ENCODE measurements around the gene NTF4.
A peak's percentile ranks its signal among the peaks of the same experiment; 100 is the strongest.
"Not testable (repeated sequence)": the region's sequence is repeated elsewhere in the genome, so short reads cannot be mapped to it uniquely, and the experiment has no call there.

The NTF4 gene

DNA sequence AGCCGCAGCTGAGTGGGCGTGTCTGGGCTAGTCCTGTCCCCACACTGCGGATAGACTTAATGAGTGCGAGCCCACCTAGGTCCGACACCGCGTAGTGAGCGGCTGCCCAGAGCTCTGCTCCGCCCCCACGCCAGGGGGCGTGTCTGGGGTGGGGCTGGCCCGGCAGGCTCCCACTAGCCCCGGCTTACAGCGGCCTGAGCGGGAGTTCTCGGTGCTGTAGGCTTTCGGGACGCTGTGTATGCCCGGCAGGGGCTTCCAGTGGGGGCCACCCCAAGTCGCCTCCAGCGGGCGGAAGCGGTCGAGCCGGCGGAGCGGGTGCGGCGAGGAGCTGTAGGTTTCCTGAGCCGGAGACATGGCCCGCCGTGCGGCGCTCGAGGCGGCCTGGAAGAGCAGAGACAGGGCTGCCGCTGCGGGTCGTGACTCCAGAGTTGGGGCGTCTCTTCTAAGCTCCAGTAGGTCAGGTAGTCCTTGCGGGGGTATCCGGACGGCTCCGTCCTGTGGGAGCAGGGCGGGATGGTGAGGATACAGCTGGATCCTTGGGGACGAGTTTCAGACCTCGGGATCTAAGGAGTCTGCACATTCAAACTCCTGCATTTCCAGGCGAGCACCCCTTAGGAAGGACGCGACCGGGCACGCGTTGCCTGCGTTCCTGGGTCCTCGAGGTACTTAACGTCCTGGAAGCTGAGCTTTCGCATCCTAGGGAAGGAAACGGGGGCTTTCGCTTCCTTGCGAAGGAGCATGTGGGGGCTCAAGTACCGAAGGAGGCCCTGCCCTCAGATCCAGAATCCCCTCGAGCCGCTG is 8.3 kb downstream of the NTF4 start:
- peak; percentile 53 for DNase-seq

DNA sequence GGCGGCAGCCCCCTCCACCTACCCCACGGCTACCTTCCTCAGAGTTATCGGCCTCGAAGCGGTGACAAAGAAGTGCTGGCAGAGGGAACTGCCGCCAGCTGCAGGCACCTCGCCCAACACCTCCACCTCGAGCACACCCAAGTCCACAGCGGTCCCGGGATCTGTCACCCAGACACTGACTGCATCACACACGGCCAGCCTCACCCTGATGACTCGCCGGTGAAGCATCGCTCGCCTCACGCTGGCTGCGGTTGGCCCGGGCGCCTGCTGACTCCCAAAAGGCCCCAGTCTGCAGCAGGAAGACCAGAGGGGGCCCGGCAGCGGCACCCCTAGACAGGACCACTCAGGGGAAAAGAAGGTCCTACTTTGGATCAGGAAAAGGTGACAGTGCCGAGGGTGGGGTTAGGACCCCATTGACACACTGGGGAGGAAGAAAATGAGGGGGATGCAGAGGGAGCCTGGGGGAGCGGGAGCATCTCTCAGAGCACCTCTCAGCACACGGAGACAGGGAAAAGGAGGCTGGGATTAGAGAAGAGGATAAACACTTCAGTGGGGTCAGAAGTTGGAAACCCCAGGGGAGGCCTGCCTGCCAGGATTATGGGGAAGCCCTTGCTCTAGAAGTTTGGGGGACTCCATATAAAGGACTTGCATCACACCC is 14.1 kb downstream of the NTF4 start:
- DNase-seq = not testable (repeated sequence)

- not testable (repeated sequence) for DNase-seq
These were observed 14.8 kb downstream of the NTF4 start for GRCh38 chr19:49049834-49050233.

DNA sequence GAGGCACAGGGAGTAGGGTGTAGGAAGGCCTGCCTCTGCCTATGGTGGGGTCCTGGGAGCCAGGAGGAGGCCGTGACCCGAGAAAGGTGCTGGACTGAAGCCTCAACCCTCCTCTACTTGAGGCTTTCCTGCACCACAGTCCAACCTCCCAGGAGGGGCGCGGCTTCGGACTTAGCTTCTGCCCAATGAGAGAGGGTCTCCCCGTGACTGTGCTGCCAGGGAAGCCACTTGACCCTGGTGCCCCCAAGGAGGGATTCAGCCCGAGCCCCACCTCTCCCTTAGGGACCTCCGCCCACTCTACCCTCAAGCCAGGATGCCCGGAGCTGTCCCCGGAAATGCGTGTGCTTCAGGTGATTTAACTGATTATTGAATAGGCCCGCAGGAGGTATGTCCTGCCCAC is 15.6 kb downstream of the NTF4 start, which contains the start of gene CGB8:
Gene CGB8, minus strand, starts transcription at position 101 of the 400 bp plus-strand sequence. CDS start 372 bp downstream, outside the sequence.
- DNase-seq = not testable (repeated sequence)

- not testable (repeated sequence) for DNase-seq
These were observed 21.1 kb downstream of the NTF4 start, which contains the start of gene CGB5 for GRCh38 chr19:49043548-49043947. Gene CGB5, plus strand, starts transcription at chr19:49043848. Its CDS starts 362 bp downstream, at chr19:49044210.

- DNase-seq = not testable (repeated sequence)
These were observed 22.0 kb downstream of the NTF4 start for GRCh38 chr19:49042666-49043065.

GRCh38 chr19:49042177-49042576 is 22.4 kb downstream of the NTF4 start:
- no peak for DNase-seq

DNA sequence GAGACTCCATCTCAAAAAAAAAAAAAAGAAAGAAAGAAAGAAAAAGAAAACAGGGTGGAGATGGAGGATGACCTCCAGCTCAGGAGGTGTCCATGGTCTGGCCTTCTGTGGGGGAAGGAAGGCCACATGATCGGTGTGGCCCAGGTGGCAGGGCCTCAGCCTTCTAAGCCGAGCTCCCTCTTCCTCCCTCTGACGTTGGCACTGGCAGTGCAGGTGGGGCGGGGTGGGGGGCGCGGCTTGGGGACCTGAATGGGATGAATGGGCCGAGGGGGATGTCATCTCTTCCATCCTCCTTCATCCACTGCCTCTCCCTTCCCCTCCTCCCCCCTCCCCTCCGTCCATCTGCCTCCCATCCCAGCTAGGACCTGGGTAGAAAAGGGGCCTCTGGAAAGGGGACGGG is 24.9 kb downstream of the NTF4 start:
- DNase-seq = not testable (repeated sequence)

GRCh38 chr19:49038557-49039276 is 25.9 kb downstream of the NTF4 start:
- not testable (repeated sequence) for DNase-seq

DNA sequence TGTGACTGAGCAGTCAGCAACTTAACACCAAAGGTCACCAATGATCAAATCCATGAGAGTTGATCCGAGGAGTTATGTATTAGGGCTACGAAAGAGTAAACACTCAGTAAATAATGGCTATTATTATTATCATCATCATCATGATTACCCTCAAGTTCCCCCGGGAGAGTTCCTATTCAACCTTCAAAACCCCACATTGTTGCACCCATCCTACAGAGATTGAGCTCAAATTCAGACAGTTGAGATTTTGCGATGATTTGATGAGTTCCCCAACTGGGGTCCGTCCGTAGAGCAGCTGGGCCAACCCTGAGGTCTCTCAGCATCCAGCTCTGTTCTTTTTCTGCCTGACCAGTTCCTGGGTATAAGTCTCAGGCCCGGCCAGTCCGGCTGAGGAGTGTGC is 26.5 kb downstream of the NTF4 start:
- not testable (repeated sequence) for DNase-seq

DNA sequence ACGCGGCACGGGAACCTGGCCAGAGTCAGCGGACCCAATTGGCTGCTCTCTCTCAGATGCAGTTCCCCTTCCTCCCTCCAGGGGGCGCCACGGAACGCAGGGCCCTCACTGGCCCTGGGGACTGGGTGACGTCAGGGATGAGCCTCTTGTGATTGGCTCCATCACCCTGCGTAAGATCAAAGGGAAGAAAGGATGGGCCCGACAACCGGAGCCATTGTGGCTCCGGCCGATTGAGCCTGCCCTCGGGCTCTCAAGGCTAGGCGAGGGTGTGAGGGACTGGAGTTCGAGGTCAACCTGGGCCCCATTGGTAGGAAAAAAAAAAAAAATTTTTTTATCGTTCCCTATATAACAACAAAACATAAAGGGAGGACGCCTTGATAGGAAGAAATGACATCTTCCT is 27.8 kb downstream of the NTF4 start, which contains the start of gene CGB1:
Gene CGB1, minus strand, starts transcription at position 81 of the 400 bp plus-strand sequence. CDS start 184 bp downstream, outside the sequence.
- peak; percentile 82 for DNase-seq

- DNase-seq = peak; percentile 91
These were observed 32.8 kb downstream of the NTF4 start, which contains the start of gene CGB2 for GRCh38 chr19:49031642-49032301. Gene CGB2, plus strand, starts transcription at chr19:49031890. Its CDS starts 206 bp downstream, at chr19:49032096.

GRCh38 chr19:49030323-49030722 is 34.3 kb downstream of the NTF4 start:
- not testable (repeated sequence) for DNase-seq

DNA sequence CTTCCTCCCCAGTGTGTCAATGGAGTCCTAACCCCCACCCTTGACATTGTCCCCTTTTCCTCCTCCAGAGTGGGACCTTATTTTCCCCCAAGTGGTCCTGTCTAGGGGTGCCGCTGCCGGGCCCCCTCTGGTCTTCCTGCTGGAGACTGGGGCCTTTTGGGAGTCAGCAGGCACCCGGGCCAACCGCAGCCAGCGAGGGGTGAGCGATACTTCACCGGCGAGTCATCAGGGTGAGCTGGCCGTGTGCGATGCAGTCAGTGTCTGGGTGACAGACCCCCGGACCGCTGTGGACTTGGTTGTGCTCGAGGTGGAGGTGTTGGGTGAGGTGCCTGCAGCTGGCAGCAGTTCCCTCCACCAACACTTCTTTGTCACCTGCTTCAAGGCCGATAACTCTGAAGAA is 34.9 kb downstream of the NTF4 start:
- not testable (repeated sequence) for DNase-seq

- not testable (repeated sequence) for DNase-seq
These were observed 35.9 kb downstream of the NTF4 start for GRCh38 chr19:49028686-49029085.

DNA sequence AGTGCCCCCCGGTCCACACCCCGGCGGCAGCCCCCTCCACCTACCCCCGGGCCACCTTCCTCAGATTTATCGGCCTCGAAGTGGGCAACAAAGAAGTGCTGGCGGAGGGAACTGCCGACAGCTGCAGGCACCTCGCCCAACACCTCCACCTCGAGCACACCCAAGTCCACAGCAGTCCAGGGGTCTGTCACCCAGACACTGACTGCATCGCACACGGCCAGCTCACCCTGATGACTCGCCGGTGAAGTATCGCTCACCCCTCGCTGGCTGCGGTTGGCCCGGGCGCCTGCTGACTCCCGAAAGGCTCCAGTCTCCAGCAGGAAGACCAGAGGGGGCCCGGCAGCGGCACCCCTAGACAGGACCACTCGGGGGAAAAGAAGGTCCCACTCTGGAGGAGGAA is 39.0 kb downstream of the NTF4 start:
- not testable (repeated sequence) for DNase-seq

GRCh38 chr19:49025088-49025487 is 39.5 kb downstream of the NTF4 start:
- not testable (repeated sequence) for DNase-seq

GRCh38 chr19:49024233-49024632 is 40.4 kb downstream of the NTF4 start, which contains the start of gene CGB3:
Gene CGB3, minus strand, starts transcription at chr19:49024333. Its CDS starts 362 bp downstream, at chr19:49023971.
- not testable (repeated sequence) for DNase-seq

DNA sequence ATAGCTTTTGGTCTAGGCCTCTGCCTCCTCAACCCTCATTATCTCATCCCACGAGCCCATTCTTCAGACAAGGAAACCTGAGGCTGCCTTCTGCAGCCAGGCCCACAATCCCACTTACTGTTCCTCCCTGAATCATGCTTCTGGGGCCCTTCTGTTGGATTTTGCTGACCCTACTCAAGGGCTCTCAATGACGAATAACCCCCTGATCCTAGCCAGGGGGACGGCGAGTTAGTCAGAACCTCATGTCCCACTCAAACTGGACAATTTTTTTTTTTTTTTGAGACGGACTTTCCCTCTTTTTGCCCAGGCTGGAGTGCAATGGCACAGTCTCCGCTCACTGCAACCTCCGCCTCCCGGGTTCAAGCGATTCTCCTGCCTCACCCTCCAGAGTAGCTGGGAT is 42.5 kb downstream of the NTF4 start:
- DNase-seq = no peak

- DNase-seq = no peak
These were observed 43.4 kb downstream of the NTF4 start for GRCh38 chr19:49020931-49021895.

GRCh38 chr19:49020342-49020741 is 44.3 kb downstream of the NTF4 start:
- DNase-seq = no peak
